Naive thymus-derived CD8-positive, alpha-beta T cell (primary cell): ENCODE results near the gene VEGFB. TPM values are rescaled to one million over a fixed set of nuclear protein-coding genes. Genes with fewer than 3 reads are reported as not detected.
A peak's percentile ranks its signal among the peaks of the same experiment; 100 is the strongest.

Experiments
- ATAC-seq, 2 donors: fragments of 150-1000 bp; cut with Tn5 transposase in 1 of 2; sonication (Bioruptor Pico), chemical (Tn5 transposase) in 1 of 2; 1 replicate in 1 of 2; 2 replicates in 1 of 2; pipeline ENCODE4 v1.10.0; 2021; ENCODE audit warnings: mild to moderate bottlenecking in 2 of 2, moderate library complexity in 2 of 2
- POLR2A ChIA-PET: fragments of 350-600 bp; sonication (Branson Sonifier 250); formaldehyde crosslinking; loops from one replicate; lab custom pipeline; 2021; ENCODE audit warnings: antibody characterized with exemption; lab: Charles Lee
- DNase-seq, 10 donors: peaks; one replicate each; pipeline versions ENCODE4 v3.0.0 to v3.0.0-alpha.2; 2020 to 2022
- H3K27ac Mint-ChIP-seq, 10 donors: one replicate each; pipeline ENCODE4 v1.8.0; 2020 to 2022; ENCODE audit warnings: mild to moderate bottlenecking in 10 of 10, mixed read lengths in 10 of 10, moderate library complexity in 4 of 10, inconsistent platforms in 1 of 10
- H3K27me3 Mint-ChIP-seq, 5 donors: one replicate each; pipeline ENCODE4 v1.8.0; 2021 to 2022; ENCODE audit warnings: mixed read lengths in 5 of 5
- H3K36me3 Mint-ChIP-seq, 3 donors: one replicate each; pipeline ENCODE4 v1.8.0; 2020 to 2022; ENCODE audit warnings: mixed read lengths in 3 of 3, mild to moderate bottlenecking in 2 of 3, inconsistent platforms in 1 of 3
- H3K4me1 Mint-ChIP-seq, 4 donors: one replicate each; pipeline ENCODE4 v1.8.0; 2021 to 2022; ENCODE audit warnings: mixed read lengths in 4 of 4
- H3K4me3 Mint-ChIP-seq, 10 donors: one replicate each; pipeline ENCODE4 v1.8.0; 2020 to 2022; ENCODE audit warnings: mild to moderate bottlenecking in 10 of 10, mixed read lengths in 10 of 10, moderate library complexity in 6 of 10, inconsistent platforms in 1 of 10
- H3K9me3 Mint-ChIP-seq, 9 donors: one replicate each; pipeline ENCODE4 v1.8.0; 2020 to 2022; ENCODE audit warnings: mixed read lengths in 9 of 9, mild to moderate bottlenecking in 3 of 9, inconsistent platforms in 1 of 9, moderate library complexity in 1 of 9
- polyA plus RNA-seq, 3 donors: library from polyadenylated mRNA; unstranded; fragments of 300-500 nt; fragmentation: Illumina TruSeq; gene quantifications; one replicate each; pipeline ENCODE4 v1.2.3, GENCODE V29; 2021
- total RNA-seq, 8 experiments: library from RNA in 2 of 8; stranded (reverse) in 2 of 8; gene quantifications; one replicate each; pipeline ENCODE4 v1.2.3 and lab custom pipeline; 2021 to 2026

Gene VEGFB
- total and polyA plus RNA-seq, 5 experiments from 2014 or later, result 11.2 to 62.1 (median 28.1) TPM

DNA sequence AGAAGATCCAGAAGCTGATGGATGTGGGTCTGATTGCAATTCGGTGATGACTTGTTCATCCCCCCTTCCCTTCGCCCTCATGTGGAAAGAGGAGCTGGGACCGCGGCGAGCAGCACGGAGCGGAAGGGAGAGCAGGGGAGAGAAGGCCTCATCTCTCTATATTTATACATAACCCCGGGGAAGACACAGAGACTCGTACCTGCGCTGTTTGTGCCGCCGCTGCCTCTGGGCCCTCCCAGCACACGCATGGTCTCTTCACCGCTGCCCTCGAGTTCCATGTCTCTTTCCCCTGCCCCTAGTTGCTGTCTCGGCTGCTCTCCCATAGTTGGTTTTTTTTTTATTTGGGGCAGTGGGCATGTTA is 30.3 kb upstream of the VEGFB start:
- Mint-ChIP-seq H3K4me1 (peaks cover 19 to 48% (median 45%) of the 10 kb centered on the region in 4 donors), H3K27ac (peak overlapping the region in 9 of 10 donors; percentile 82 to 95 (median 92)), H3K9me3 (no peaks in the 10 kb centered on the region), H3K27me3 (no peaks in the 10 kb centered on the region), H3K4me3 (peak overlapping the region in 3 of 10 donors; percentile 50 to 88 (median 76)), H3K36me3 (peaks cover 4 to 58% (median 4%) of the 10 kb centered on the region in 3 donors)
- DNase-seq, result no peak
- no peak for ATAC-seq
- POLR2A ChIA-PET, result interaction anchor here (0.6 to 10.7 kb wide), 10 partner anchors 10 to 114 kb away, joined by 4 to 290 read pairs (median 70); partner anchors contain the start of genes BAD, CATSPERZ, DNAJC4 and ESRRA

DNA sequence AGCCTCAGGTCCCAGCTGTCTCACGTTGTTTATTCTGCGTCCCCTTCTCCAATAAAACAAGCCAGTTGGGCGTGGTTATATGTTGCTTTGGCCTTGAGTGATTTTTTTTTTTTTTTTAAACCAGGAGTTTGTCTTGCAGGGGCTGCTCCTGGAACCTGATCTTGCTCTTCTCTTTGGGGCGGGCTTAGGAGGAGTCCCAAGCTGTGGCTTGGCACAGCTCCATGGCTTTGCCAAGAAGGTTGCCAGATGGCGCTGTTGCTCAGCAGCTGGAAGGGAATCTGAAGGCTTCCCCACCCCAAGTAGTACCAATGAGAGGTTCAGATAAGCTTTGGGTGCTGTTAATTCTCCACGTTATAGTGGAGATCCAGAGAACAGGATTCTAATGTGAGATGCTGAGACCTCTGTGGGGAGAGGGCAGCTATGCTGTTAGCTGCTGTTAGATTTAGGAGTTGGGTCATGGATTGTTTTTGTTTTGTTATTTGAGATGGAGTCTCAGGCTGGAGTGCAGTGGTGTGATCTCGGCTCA is 29.9 kb upstream of the VEGFB start:
- Mint-ChIP-seq H3K27ac (peak overlapping the region; percentile 82 to 95 (median 92)), H3K36me3 (peaks cover 4 to 57% (median 4%) of the 10 kb centered on the region in 3 donors), H3K4me3 (peak overlapping the region; percentile 48 to 88 (median 76)), H3K27me3 (no peaks in the 10 kb centered on the region), H3K9me3 (no peaks in the 10 kb centered on the region), H3K4me1 (peaks cover 22 to 50% (median 48%) of the 10 kb centered on the region in 4 donors)
- POLR2A ChIA-PET, result interaction anchor here (0.6 to 10.7 kb wide), 13 partner anchors 9 to 710 kb away, joined by 3 to 290 read pairs (median 37); partner anchors contain the start of genes BAD, CATSPERZ, DNAJC4 and ESRRA
- DNase-seq (peak; percentile 73 to 92 (median 84)), ATAC-seq (peak; percentile 66 to 67)

DNA sequence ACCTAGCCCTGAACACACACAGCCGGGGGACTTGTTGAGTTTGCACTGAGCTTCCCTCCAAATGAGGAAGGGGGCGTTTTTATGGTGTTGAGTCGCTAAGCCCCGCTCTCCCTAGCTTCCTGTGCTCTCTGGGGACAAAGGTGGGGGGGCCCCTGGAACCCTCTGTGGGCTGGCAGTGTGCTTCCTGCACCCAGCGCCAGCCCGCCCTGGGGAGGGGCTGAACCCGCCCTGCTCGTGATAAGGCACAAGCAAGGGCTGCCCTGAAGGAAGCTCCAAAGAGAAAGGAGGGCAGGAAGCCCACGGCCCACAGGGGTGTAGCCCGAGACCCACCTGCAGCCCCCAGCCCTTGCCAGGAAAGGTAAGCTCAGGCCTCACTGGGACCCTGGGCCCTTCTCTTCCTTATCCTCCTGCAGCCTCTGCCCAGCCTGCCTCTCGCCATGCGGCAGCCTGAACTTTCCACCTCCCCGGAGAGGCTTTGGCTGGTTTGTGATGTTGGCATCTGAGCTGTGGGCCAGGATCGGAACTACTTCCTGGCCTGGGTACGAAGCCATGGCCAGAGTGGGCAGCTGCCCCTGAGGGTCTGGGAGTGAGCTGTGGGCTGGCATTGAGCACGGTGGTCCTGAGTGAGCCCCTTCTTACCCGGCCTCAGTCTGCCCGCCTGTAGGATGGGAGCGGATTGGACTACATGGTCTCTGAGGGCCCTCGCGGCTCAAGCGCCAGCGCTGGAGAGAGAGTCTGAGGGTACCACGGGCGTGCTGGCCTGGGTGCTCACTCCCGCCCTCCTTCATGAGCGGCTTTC is 27.7 kb upstream of the VEGFB start, which contains the start of gene FERMT3:
TSS of gene FERMT3 (plus strand) at position 265 of the 799 bp plus-strand sequence. CDS start 644 bp downstream, outside the sequence.
- peak within 1 kb of the TSS; percentile 88 to 96 (median 94) for H3K4me3 Mint-ChIP-seq
- POLR2A ChIA-PET, result interaction anchor here (0.5 to 10.7 kb wide), 19 partner anchors 12 to 1479 kb away, joined by 3 to 290 read pairs (median 5); partner anchors contain the start of genes BAD, CATSPERZ, DNAJC4 and ESRRA
- no peaks in the 10 kb centered on the region for H3K27me3 Mint-ChIP-seq
- peaks cover 2 to 56% (median 4%) of the 10 kb centered on the region in 3 donors for H3K36me3 Mint-ChIP-seq
- ATAC-seq (peak; percentile 63 to 71), DNase-seq (peak; percentile 52 to 86 (median 64))
- H3K4me1 Mint-ChIP-seq, result peaks cover 24 to 57% (median 51%) of the 10 kb centered on the region in 4 donors
- no peaks in the 10 kb centered on the region for H3K9me3 Mint-ChIP-seq
- H3K27ac Mint-ChIP-seq, result peak within 1 kb of the TSS; percentile 89 to 97 (median 94)

DNA sequence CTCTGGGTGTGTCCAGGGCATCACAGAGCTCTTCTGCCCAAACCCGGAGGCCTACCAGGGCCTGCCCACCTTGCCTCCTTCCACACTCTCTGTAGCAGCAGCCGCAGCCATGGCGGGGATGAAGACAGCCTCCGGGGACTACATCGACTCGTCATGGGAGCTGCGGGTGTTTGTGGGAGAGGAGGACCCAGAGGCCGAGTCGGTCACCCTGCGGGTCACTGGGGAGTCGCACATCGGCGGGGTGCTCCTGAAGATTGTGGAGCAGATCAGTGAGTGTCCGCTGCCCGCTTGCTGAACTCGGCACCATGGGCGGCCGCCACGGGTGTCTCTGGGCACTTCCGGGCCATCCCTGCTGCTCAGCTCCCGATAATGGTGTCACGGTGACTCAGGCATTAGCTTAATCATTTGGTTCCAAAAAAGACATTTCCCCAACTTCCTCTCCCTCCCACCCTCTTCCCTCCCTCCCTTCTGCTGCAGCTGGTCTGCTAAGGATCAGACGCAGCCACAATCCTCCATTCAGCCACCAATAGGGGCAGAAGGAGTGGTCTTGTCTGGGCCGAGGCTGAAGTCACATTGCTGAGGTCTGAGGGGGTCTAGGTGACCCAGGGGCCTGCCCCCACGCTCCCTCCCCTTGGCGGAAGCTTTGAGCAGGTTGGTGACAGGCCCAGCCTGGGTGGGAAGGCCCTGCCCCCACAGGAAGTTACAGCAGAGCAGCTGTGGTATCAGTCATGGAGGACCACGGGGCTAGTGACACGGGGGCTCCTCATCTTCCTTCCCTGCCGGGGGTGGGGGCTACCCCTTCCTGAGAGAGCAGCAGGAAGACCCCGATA is 26.9 kb upstream of the VEGFB start:
- Mint-ChIP-seq H3K27ac (peak overlapping the region; percentile 89 to 97 (median 94)), H3K9me3 (no peaks in the 10 kb centered on the region), H3K36me3 (peaks cover 2 to 57% (median 4%) of the 10 kb centered on the region in 3 donors), H3K4me1 (peaks cover 26 to 63% (median 54%) of the 10 kb centered on the region in 4 donors), H3K4me3 (peak overlapping the region; percentile 88 to 96 (median 94)), H3K27me3 (no peaks in the 10 kb centered on the region)
- POLR2A ChIA-PET, result interaction anchor here (0.5 to 10.7 kb wide), 18 partner anchors 10 to 1555 kb away, joined by 3 to 290 read pairs (median 9); partner anchors contain the start of genes BAD, CATSPERZ, DNAJC4 and ESRRA
- DNase-seq (peak; percentile 37 to 89 (median 70)), ATAC-seq (peak; percentile 58 to 75)

DNA sequence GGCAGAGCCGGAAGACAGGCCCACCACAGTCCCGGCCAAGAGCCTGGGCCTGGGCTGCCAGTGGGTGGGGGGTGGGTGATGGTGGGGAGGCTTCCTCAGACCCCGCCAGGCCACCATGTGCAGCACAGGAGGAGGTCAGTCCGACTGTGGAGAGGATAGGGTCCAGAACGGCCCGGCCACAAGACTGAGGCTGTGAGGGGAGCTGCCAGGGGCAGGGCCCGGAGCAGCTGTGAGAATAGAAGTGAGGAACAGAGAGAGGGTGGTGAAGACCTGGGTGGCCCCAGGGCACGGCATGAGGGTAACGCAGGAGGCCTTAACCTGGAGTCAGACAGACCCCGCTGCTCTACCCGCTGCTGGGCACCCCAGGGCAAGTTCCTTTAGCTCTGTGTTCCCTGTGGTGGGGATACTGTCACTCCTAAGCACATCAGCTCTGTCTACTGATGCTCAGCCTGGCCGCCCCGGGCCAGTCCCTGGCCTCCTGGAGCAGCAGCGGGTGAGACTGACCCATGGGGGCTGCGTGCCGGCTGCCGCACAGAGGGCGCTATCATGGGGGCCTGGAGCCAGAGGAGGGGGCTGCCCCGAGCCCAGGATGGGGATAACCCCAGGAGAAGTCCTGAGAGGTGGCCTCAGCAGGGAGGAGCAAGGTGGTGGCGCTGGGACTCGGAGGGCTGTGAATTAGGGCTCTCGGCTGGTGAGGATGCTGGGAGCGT is 26.1 kb upstream of the VEGFB start:
- peaks cover 2 to 56% (median 4%) of the 10 kb centered on the region in 3 donors for H3K36me3 Mint-ChIP-seq
- no peak for DNase-seq

DNA sequence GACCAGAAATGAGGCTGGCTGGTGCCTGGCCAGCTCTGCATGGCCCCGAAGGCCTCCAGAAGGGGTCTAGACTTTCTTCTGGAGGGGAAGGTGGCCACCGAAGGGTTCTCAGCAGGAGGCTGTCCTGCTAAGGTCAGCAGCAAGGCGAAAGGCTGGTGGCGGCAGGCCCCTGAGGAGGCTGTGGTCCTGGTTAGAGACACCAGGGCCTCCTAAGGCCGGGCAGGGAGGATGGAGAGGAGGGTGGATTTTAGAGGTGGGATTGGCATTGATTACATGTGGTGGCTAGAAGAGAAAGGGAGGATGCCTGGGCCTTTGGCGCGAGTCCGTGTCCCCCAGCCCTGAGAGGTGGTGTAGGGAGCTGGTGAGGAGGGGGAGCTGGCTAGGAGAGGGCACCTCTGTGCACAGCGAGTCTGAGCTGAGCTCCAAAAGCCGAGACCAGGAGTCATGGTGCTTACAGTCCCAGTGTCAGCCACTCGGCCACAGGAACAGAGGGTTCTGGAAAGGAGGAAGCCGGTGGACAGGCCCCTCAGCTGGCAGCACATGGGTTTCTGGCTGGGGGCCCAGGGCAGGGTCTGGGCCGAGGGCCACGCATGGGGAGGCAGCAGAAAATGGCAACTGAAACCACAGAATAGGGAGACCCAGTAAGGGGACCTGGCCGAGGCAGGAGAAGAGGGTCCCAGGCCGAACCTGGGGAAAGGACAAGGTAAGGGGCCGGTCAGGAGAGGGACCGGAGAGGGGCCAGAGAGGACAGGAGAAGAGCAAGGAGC is 25.4 kb upstream of the VEGFB start:
- Mint-ChIP-seq H3K9me3 (no peaks in the 10 kb centered on the region), H3K27me3 (no peaks in the 10 kb centered on the region), H3K4me1 (peaks cover 22 to 60% (median 55%) of the 10 kb centered on the region in 4 donors), H3K4me3 (peak overlapping the region in 9 of 10 donors; percentile 36 to 96 (median 59)), H3K27ac (peak overlapping the region; percentile 82 to 97 (median 92)), H3K36me3 (peaks cover 2 to 53% (median 4%) of the 10 kb centered on the region in 3 donors)
- DNase-seq (no peak), ATAC-seq (no peak)
- POLR2A ChIA-PET, result interaction anchor here (0.8 to 10.7 kb wide), 10 partner anchors 9 to 95 kb away, joined by 3 to 290 read pairs (median 70); partner anchors contain the start of genes BAD, CATSPERZ, DNAJC4 and ESRRA

More for the DNA sequence above, 26.1 kb upstream of the VEGFB start:
- Mint-ChIP-seq H3K4me1 (peaks cover 24 to 67% (median 56%) of the 10 kb centered on the region in 4 donors), H3K27ac (peak overlapping the region; percentile 89 to 97 (median 94)), H3K27me3 (no peaks in the 10 kb centered on the region), H3K9me3 (no peaks in the 10 kb centered on the region), H3K4me3 (peak overlapping the region; percentile 88 to 96 (median 94))
- peak in 1 of 2 donors; percentile 4 for ATAC-seq
- POLR2A ChIA-PET, result interaction anchor here (0.5 to 10.7 kb wide), 14 partner anchors 10 to 1555 kb away, joined by 3 to 290 read pairs (median 28); partner anchors contain the start of genes BAD, CATSPERZ, DNAJC4 and ESRRA

DNA sequence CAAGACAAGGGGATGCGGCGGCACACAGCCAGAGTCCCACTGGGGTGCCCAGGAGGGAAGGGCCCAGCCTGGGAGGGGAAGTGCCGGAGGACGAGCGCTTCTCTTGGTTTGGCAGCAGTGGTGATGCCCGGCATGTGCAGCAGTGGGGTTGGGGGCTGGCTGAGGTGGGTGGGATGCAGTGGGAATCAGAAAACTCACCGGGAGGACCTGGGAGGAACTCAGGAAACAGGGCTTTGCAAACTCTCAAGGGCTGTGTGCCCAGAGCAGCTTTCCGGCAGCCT is 24.9 kb upstream of the VEGFB start:
- Mint-ChIP-seq H3K27me3 (no peaks in the 10 kb centered on the region), H3K36me3 (peaks cover 0 to 53% (median under 1%) of the 10 kb centered on the region in 3 donors), H3K9me3 (no peaks in the 10 kb centered on the region), H3K27ac (peak overlapping the region in 8 of 10 donors; percentile 15 to 94 (median 86)), H3K4me1 (peaks cover 19 to 55% (median 50%) of the 10 kb centered on the region in 4 donors), H3K4me3 (peak overlapping the region in 3 of 10 donors; percentile 18 to 54 (median 28))
- no peak for ATAC-seq
- DNase-seq, result no peak
- POLR2A ChIA-PET, result interaction anchor here (0.8 to 10.7 kb wide), 4 partner anchors 20 to 36 kb away, joined by 3 to 290 read pairs (median 3); partner anchors contain the start of genes DNAJC4, NUDT22, TRPT1 and VEGFB

DNA sequence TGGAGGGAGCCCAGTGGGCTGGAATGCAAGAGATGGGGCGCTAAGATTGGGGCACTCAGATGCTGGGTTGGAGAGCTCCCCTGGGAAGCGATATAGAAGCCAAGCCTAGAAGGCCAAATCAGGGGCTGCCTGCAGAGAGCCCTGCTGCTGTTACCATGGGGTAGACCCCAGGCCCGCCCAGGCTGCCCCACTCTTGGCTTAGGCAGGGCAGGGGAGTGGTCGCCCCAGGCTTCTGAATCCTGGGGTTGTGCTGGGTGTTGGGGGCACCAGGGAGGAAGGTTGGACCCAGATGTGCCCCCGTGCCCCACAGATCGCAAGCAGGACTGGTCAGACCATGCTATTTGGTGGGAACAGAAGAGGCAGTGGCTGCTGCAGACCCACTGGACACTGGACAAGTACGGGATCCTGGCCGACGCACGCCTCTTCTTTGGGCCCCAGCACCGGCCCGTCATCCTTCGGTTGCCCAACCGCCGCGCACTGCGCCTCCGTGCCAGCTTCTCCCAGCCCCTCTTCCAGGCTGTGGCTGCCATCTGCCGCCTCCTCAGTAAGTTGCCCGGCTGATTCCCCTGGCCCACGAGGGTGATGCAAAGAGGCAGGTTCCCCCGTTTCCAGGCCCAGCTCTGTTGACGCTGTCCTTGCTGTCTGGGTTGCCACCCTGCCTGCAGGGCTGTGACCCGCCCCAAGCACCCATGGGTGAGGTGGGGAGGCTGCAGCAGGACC is 23.9 kb upstream of the VEGFB start:
- no peaks in the 10 kb centered on the region for H3K27me3 Mint-ChIP-seq
- peaks cover 0 to 60% (median 0%) of the 10 kb centered on the region in 3 donors for H3K36me3 Mint-ChIP-seq
- no peak for DNase-seq
- peak overlapping the region in 4 of 10 donors; percentile 11 to 52 (median 26) for H3K27ac Mint-ChIP-seq
- ATAC-seq, result no peak
- H3K4me1 Mint-ChIP-seq, result peaks cover 18 to 52% (median 46%) of the 10 kb centered on the region in 4 donors
- no peaks in the 10 kb centered on the region for H3K9me3 Mint-ChIP-seq
- H3K4me3 Mint-ChIP-seq, result no peak overlapping the region
- POLR2A ChIA-PET, result interaction anchor here (1.1 to 10.7 kb wide), 3 partner anchors 19 to 35 kb away, joined by 3 to 290 read pairs (median 3); partner anchors contain the start of genes DNAJC4, NUDT22, TRPT1 and VEGFB

DNA sequence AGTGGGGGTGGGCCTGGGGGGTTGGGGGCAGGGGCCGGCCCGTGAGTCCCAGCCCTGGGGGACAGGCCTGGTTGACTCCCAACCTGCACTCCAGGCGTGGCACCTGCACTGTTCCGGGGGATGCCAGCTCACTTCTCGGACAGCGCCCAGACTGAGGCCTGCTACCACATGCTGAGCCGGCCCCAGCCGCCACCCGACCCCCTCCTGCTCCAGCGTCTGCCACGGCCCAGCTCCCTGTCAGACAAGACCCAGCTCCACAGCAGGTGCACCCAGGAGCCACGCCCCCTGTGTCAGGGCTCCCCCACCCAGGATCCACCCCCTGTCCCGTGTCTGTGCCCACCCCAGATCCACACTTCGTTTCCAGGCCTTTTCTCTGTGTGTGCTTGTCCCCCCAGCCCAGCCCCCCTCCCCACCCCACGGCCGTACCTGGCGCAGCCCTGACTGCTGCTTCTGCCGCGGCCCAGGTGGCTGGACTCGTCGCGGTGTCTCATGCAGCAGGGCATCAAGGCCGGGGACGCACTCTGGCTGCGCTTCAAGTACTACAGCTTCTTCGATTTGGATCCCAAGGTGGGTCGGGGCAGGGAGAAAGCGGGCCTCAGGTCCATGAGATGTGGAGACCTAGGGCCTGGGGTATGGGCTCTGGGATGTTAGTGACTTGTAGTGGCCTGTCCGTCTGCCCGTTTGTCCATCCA is 23.1 kb upstream of the VEGFB start:
- Mint-ChIP-seq H3K36me3 (peaks cover 0 to 68% (median 0%) of the 10 kb centered on the region in 3 donors), H3K4me1 (peaks cover 16 to 43% (median 39%) of the 10 kb centered on the region in 4 donors), H3K27me3 (no peaks in the 10 kb centered on the region), H3K4me3 (no peak overlapping the region), H3K9me3 (no peaks in the 10 kb centered on the region), H3K27ac (peak overlapping the region in 3 of 10 donors; percentile 19 to 83 (median 46))
- ATAC-seq, result no peak
- POLR2A ChIA-PET, result interaction anchor here (1.7 to 10.7 kb wide), 2 partner anchors 18 to 26 kb away, joined by 7 to 290 read pairs; partner anchors contain the start of genes DNAJC4, NUDT22, STIP1 and TRPT1
- no peak for DNase-seq
